Measurements from ENCODE around the gene GFY. TPM values are rescaled to one million over a fixed set of nuclear protein-coding genes. Genes with fewer than 3 reads are reported as not detected.
"Not testable (repeated sequence)": the region's sequence is repeated elsewhere in the genome, so short reads cannot be mapped to it uniquely, and the experiment has no call there.

GFY gene
- total RNA-seq, 1 donor = not detected

- TF ChIP-seq CTCF (IDR thresholded peaks at IDR 0.05; ENCODE audit: insufficient read depth, low read depth, low read length) = no peak
- peak overlapping the region; percentile 76 for H3K4me3 ChIP-seq (ENCODE audit: low read depth, low read length)
- DNase-seq (ENCODE audit: low read depth) = peak; percentile 87
Measured at GRCh38 chr19:49442771-49443365, 17.7 kb downstream of the GFY start.

GRCh38 chr19:49443366-49444099, 18.3 kb downstream of the GFY start:
- H3K4me3 ChIP-seq (ENCODE audit: low read depth, low read length) = peak overlapping the region; percentile 76
- peak; percentile 93 for DNase-seq (ENCODE audit: low read depth)
- peak; percentile 81 for TF ChIP-seq CTCF (IDR thresholded peaks at IDR 0.05; ENCODE audit: insufficient read depth, low read depth, low read length)

GRCh38 chr19:49444100-49444700, 19.0 kb downstream of the GFY start:
- not testable (repeated sequence) for H3K4me3 ChIP-seq (ENCODE audit: low read depth, low read length); DNase-seq (ENCODE audit: low read depth)

GRCh38 chr19:49445997-49446396, 20.8 kb downstream of the GFY start:
- TF ChIP-seq CTCF (IDR thresholded peaks at IDR 0.05; ENCODE audit: insufficient read depth, low read depth, low read length) = no peak
- no peak for DNase-seq (ENCODE audit: low read depth)
- H3K4me3 ChIP-seq (ENCODE audit: low read depth, low read length) = no peak overlapping the region

- DNase-seq (ENCODE audit: low read depth) = peak; percentile 33
- TF ChIP-seq CTCF (IDR thresholded peaks at IDR 0.05; ENCODE audit: insufficient read depth, low read depth, low read length) = no peak
- no peak overlapping the region for H3K4me3 ChIP-seq (ENCODE audit: low read depth, low read length)
Measured at GRCh38 chr19:49447485-49448431, 22.6 kb downstream of the GFY start.

GRCh38 chr19:49448432-49448786, 23.2 kb downstream of the GFY start:
- TF ChIP-seq CTCF (IDR thresholded peaks at IDR 0.05; ENCODE audit: insufficient read depth, low read depth, low read length) = no peak
- DNase-seq (ENCODE audit: low read depth) = no peak
- H3K4me3 ChIP-seq (ENCODE audit: low read depth, low read length) = no peak overlapping the region

All from fibroblast of villous mesenchyme (primary cell).